PC-3 (cell line): ENCODE results near the gene PCCA. TPM values are rescaled to one million over a fixed set of nuclear protein-coding genes. Genes with fewer than 3 reads are reported as not detected.

Experiments
- ATAC-seq: fragments of 200-7000 bp; cut with Tn5 transposase; 2 replicates; pipeline ENCODE4 v1.9.1; 2020; ENCODE audit warnings: mild to moderate bottlenecking, moderate library complexity
- BruUV-seq: library from RNA; stranded (reverse); fragments of 400-500 nt; replicated peaks from 2 replicates; lab custom pipeline; 2021; lab: Mats Ljungman, UMichigan
- CTCF ChIA-PET: fragments of 300-600 bp; sonication (Branson Sonifier 250); formaldehyde crosslinking; loops from one replicate; lab custom pipeline; 2022; ENCODE audit warnings: antibody characterized with exemption; lab: Charles Lee
- POLR2A ChIA-PET: fragments of 300-600 bp; sonication (Branson Sonifier 250); formaldehyde crosslinking; loops from one replicate; lab custom pipeline; 2022; ENCODE audit warnings: antibody characterized with exemption; ENCODE audit not compliant: unreplicated experiment; lab: Charles Lee
- DNase-seq: peaks from one replicate; pipeline ENCODE4 v3.0.0-alpha.2; 2015
- H2AFZ ChIP-seq: fragments of 300-600 bp; sonication (generic); 2 replicates; pipeline ENCODE4 v1.6.0; 2016; ENCODE audit warnings: antibody characterized with exemption, low read length
- H3F3A ChIP-seq: fragments of 300-600 bp; sonication (generic); one replicate; pipeline ENCODE4 v1.6.0; 2017; ENCODE audit warnings: antibody characterized with exemption, low read length, control low read depth, mild to moderate bottlenecking; ENCODE audit not compliant: unreplicated experiment
- H3K27ac ChIP-seq: fragments of 300-600 bp; sonication (generic); 2 replicates; pipeline ENCODE4 v1.5.1; 2016; ENCODE audit warnings: mild to moderate bottlenecking, low read length
- H3K27me3 ChIP-seq: fragments of 300-600 bp; sonication (generic); 2 replicates; pipeline ENCODE4 v1.6.1; 2016; ENCODE audit warnings: low read length, mixed read lengths
- H3K36me3 ChIP-seq: fragments of 300-600 bp; sonication (generic); 2 replicates; pipeline ENCODE4 v1.6.1; 2016; ENCODE audit warnings: low read depth, mixed run types, low read length, mixed read lengths
- H3K4me1 ChIP-seq: fragments of 300-600 bp; sonication (generic); 2 replicates; pipeline ENCODE4 v1.5.1; 2016; ENCODE audit warnings: low read length; ENCODE audit not compliant: insufficient read depth
- H3K4me2 ChIP-seq: fragments of 300-600 bp; sonication (generic); 2 replicates; pipeline ENCODE4 v1.6.0; 2016; ENCODE audit warnings: low read length
- H3K4me3 ChIP-seq: fragments of 300-600 bp; sonication (generic); 2 replicates; pipeline ENCODE4 v1.5.1; 2016; ENCODE audit warnings: mild to moderate bottlenecking, low read length, mixed read lengths
- H3K79me2 ChIP-seq: fragments of 300-600 bp; sonication (generic); 2 replicates; pipeline ENCODE4 v1.6.1; 2017; ENCODE audit warnings: low read length, mixed read lengths
- H3K9ac ChIP-seq: fragments of 300-600 bp; sonication (generic); 2 replicates; pipeline ENCODE4 v1.6.0; 2016; ENCODE audit warnings: mild to moderate bottlenecking, low read length
- H3K9me2 ChIP-seq: fragments of 300-600 bp; sonication (generic); replicated peaks from 2 replicates; pipeline ENCODE4 v1.6.1; 2016; ENCODE audit warnings: mixed run types, low read length, mixed read lengths
- H3K9me3 ChIP-seq: fragments of 300-600 bp; sonication (generic); 2 replicates; pipeline ENCODE4 v1.6.1; 2016; ENCODE audit warnings: low read length, mixed read lengths
- H4K20me1 ChIP-seq: fragments of 300-600 bp; sonication (generic); 2 replicates; pipeline ENCODE4 v1.6.1; 2016; ENCODE audit warnings: low read length, mixed read lengths
- EZH2 ChIP-seq: fragments of 300-600 bp; sonication (generic); IDR thresholded peaks from one replicate; pipeline ENCODE4 v1.6.1; 2017; ENCODE audit warnings: antibody characterized with exemption, mild to moderate bottlenecking, low read length; ENCODE audit not compliant: unreplicated experiment
- EZH2phosphoT487 ChIP-seq: fragments of 300-600 bp; sonication (generic); IDR thresholded peaks from 2 replicates; pipeline ENCODE4 v1.6.1; 2018; ENCODE audit warnings: mild to moderate bottlenecking, antibody characterized with exemption, low read length, borderline replicate concordance
- intact Hi-C: fragments of 100-400 bp; cut with micrococcal nuclease; formaldehyde crosslinking; loops from 2 replicates; pipeline ENCODE4 v1.9.0; 2023
- total RNA-seq: library from RNA; depleted of rRNA; stranded (reverse); fragments of >200 nt; gene quantifications from 2 replicates; pipeline ENCODE4 v1.2.3, GENCODE V29; 2014
- TF ChIP-seq, protein P1 (sequence below): fragments of 300-600 bp; sonication (generic); conservative IDR thresholded peaks from 2 replicates; pipeline ENCODE4 v1.5.1; 2017; ENCODE audit warnings: antibody characterized with exemption, low read depth, mild to moderate bottlenecking, low read length

PCCA gene
- total RNA-seq, 1 experiment from 2014 or later, result 10.5 TPM

DNA sequence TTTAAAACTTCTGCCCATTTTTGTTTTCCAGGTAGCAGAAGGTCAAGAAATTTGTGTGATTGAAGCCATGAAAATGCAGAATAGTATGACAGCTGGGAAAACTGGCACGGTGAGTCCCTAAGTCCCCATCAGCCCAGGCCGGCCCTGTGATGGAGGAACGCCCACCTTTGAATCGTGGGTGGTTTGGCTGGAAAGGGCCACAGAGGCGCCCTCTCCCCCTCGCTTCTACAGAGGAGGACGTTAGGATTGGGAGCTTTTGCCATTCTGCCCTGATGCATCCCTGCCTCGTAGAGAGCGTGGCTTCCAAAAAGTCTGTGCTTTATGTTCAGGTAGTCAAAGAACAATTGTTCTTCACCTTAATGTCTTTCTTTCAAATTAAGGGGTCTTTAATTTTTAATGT lies 438.8 kb downstream of the PCCA start:
- no peak overlapping the region for H3K27ac ChIP-seq
- ATAC-seq, result no peak
- no peak for DNase-seq
- ChIA-PET POLR2A (no interaction called here), CTCF (no interaction called here)
- no peaks in the 10 kb centered on the region for H3K36me3 ChIP-seq
- no peak overlapping the region for H3K4me3 ChIP-seq
- no peaks in the 10 kb centered on the region for H3K4me1 ChIP-seq
- no peak overlapping the region for H3K9ac ChIP-seq
- H3K27me3 ChIP-seq, result no peaks in the 10 kb centered on the region
- H3K79me2 ChIP-seq, result no peaks in the 10 kb centered on the region
- no peaks in the 10 kb centered on the region for H3F3A ChIP-seq
- intact Hi-C loops, result no loop called here
- no peaks in the 10 kb centered on the region for H3K9me2 ChIP-seq
- no peak for TF ChIP-seq EZH2phosphoT487
- TF ChIP-seq, protein P1, sequence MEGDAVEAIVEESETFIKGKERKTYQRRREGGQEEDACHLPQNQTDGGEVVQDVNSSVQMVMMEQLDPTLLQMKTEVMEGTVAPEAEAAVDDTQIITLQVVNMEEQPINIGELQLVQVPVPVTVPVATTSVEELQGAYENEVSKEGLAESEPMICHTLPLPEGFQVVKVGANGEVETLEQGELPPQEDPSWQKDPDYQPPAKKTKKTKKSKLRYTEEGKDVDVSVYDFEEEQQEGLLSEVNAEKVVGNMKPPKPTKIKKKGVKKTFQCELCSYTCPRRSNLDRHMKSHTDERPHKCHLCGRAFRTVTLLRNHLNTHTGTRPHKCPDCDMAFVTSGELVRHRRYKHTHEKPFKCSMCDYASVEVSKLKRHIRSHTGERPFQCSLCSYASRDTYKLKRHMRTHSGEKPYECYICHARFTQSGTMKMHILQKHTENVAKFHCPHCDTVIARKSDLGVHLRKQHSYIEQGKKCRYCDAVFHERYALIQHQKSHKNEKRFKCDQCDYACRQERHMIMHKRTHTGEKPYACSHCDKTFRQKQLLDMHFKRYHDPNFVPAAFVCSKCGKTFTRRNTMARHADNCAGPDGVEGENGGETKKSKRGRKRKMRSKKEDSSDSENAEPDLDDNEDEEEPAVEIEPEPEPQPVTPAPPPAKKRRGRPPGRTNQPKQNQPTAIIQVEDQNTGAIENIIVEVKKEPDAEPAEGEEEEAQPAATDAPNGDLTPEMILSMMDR, result no peak
- no peak for TF ChIP-seq EZH2
- no peaks in the 10 kb centered on the region for H4K20me1 ChIP-seq
- no peaks in the 10 kb centered on the region for H3K9me3 ChIP-seq
- no peak overlapping the region for H2AFZ ChIP-seq
- no peak overlapping the region for H3K4me2 ChIP-seq
- BruUV-seq, result no TSS peak

DNA sequence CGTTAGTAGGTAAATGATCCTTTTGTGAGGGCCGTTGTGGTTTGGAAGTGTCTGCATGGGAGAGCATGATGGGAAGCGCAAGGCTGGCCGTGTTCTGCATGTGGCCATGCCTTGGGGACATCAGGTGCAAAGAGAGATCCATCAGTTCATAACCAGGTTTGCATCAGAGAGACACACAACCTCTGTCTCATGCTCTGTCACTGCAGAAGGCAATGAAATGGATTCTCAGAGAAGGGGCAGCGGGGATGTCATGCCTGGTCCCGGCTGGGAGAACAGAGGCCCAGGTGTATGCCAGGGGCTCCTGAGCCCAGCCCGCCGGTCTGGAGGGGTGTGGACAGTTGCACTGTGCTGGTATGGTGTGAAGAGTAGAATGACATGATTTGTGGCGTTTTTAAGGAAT lies 439.5 kb downstream of the PCCA start:
- no peaks in the 10 kb centered on the region for H3K36me3 ChIP-seq
- no peaks in the 10 kb centered on the region for H3K9me3 ChIP-seq
- CTCF ChIA-PET, result no interaction called here
- DNase-seq (no peak), ATAC-seq (no peak)
- no peaks in the 10 kb centered on the region for H3K79me2 ChIP-seq
- no peak overlapping the region for H2AFZ ChIP-seq
- intact Hi-C loops, result no loop called here
- H3F3A ChIP-seq, result no peaks in the 10 kb centered on the region
- H3K9me2 ChIP-seq, result no peaks in the 10 kb centered on the region
- no TSS peak for BruUV-seq
- H3K4me3 ChIP-seq, result no peak overlapping the region
- no peak overlapping the region for H3K4me2 ChIP-seq
- no peaks in the 10 kb centered on the region for H3K27me3 ChIP-seq
- H3K27ac ChIP-seq, result no peak overlapping the region
- TF ChIP-seq, protein P1, result no peak
- no peak for TF ChIP-seq EZH2
- TF ChIP-seq EZH2phosphoT487, result no peak
- H3K4me1 ChIP-seq, result no peaks in the 10 kb centered on the region
- POLR2A ChIA-PET, result no interaction called here
- H3K9ac ChIP-seq, result no peak overlapping the region
- no peaks in the 10 kb centered on the region for H4K20me1 ChIP-seq

- no peak for DNase-seq
- Histone ChIP-seq H3F3A (no peaks in the 10 kb centered on the region), H3K9me3 (no peaks in the 10 kb centered on the region), H3K36me3 (no peaks in the 10 kb centered on the region), H3K79me2 (no peaks in the 10 kb centered on the region), H3K4me3 (no peak overlapping the region), H3K9me2 (no peaks in the 10 kb centered on the region), H3K9ac (no peak overlapping the region), H3K27ac (no peak overlapping the region), H3K4me2 (no peak overlapping the region), H3K4me1 (no peaks in the 10 kb centered on the region), H4K20me1 (no peaks in the 10 kb centered on the region), H3K27me3 (no peaks in the 10 kb centered on the region), H2AFZ (no peak overlapping the region)
- no peak for ATAC-seq
- ChIA-PET POLR2A (no interaction called here), CTCF (no interaction called here)
- intact Hi-C loops, result no loop called here
- no peak for TF ChIP-seq EZH2
- TF ChIP-seq, protein P1, result no peak
- TF ChIP-seq EZH2phosphoT487, result no peak
- no TSS peak for BruUV-seq
Observed at GRCh38 chr13:100528820-100529219, 439.9 kb downstream of the PCCA start.
